H9 (cell line): ENCODE measurements around the gene SCRG1. TPM values are rescaled to one million over a fixed set of nuclear protein-coding genes. Genes with fewer than 3 reads are reported as not detected.

Source experiments
- DNase-seq: peaks from one replicate; pipeline ENCODE4 v3.0.0-alpha.2; 2017
- H2AFZ ChIP-seq: one replicate; pipeline ENCODE4 v1.6.1; 2013; ENCODE audit warnings: mild to moderate bottlenecking, low read length, control low read depth, moderate library complexity
- H2AK5ac ChIP-seq: 2 replicates; pipeline ENCODE4 v1.6.1; 2013; ENCODE audit warnings: low read length, control low read depth, mixed read lengths; ENCODE audit not compliant: insufficient read length
- H2BK120ac ChIP-seq: one replicate; pipeline ENCODE4 v1.6.1; 2013; ENCODE audit warnings: low read depth, mild to moderate bottlenecking, low read length, control low read depth, inconsistent platforms; ENCODE audit not compliant: poor library complexity, severe bottlenecking
- H2BK12ac ChIP-seq: 2 replicates; pipeline ENCODE4 v1.6.1; 2013; ENCODE audit warnings: low read length, control low read depth, mixed read lengths, low read depth; ENCODE audit not compliant: insufficient read length
- H2BK15ac ChIP-seq: 2 replicates; pipeline ENCODE4 v1.6.1; 2013; ENCODE audit warnings: low read depth, low read length, control low read depth
- H2BK20ac ChIP-seq: one replicate; pipeline ENCODE4 v1.6.1; 2013; ENCODE audit warnings: low read depth, mild to moderate bottlenecking, low read length, control low read depth, inconsistent platforms; ENCODE audit not compliant: poor library complexity, severe bottlenecking
- H2BK5ac ChIP-seq: 2 replicates; pipeline ENCODE4 v1.6.1; 2013; ENCODE audit warnings: low read length, control low read depth, mixed read lengths; ENCODE audit not compliant: insufficient read length
- H3K14ac ChIP-seq: 2 replicates; pipeline ENCODE4 v1.6.1; 2013; ENCODE audit warnings: low read length, control low read depth; ENCODE audit not compliant: insufficient read depth
- H3K18ac ChIP-seq: 2 replicates; pipeline ENCODE4 v1.6.1; 2013; ENCODE audit warnings: low read depth, mild to moderate bottlenecking, mixed read lengths, low read length, control low read depth; ENCODE audit not compliant: insufficient read length
- H3K23ac ChIP-seq: 2 replicates; pipeline ENCODE4 v1.6.1; 2013; ENCODE audit warnings: low read length, control low read depth, mixed read lengths, low read depth; ENCODE audit not compliant: insufficient read length
- H3K23me2 ChIP-seq: 2 replicates; pipeline ENCODE4 v1.6.1; 2013; ENCODE audit warnings: low read depth, mild to moderate bottlenecking, mixed read lengths, low read length, control low read depth; ENCODE audit not compliant: insufficient read length, poor library complexity, severe bottlenecking
- H3K27ac ChIP-seq: 2 replicates; pipeline ENCODE4 v1.5.1; 2013; ENCODE audit warnings: low read length, control low read depth, mixed read lengths, low read depth; ENCODE audit not compliant: insufficient read length
- H3K27me3 ChIP-seq: 2 replicates; pipeline ENCODE4 v1.6.1; 2013; ENCODE audit warnings: low read length, control low read depth, inconsistent platforms; ENCODE audit not compliant: insufficient read depth
- H3K4ac ChIP-seq: 2 replicates; pipeline ENCODE4 v1.6.1; 2013; ENCODE audit warnings: low read depth, mild to moderate bottlenecking, control low read depth, inconsistent platforms, low read length, moderate library complexity
- H3K4me1 ChIP-seq: 2 replicates; pipeline ENCODE4 v1.6.1; 2013; ENCODE audit warnings: low read length, control low read depth, inconsistent platforms; ENCODE audit not compliant: insufficient read depth
- H3K4me2 ChIP-seq: 2 replicates; pipeline ENCODE4 v1.6.1; 2013; ENCODE audit warnings: low read length, control low read depth, mixed read lengths; ENCODE audit not compliant: insufficient read length, insufficient read depth
- H3K56ac ChIP-seq: 2 replicates; pipeline ENCODE4 v1.6.1; 2013; ENCODE audit warnings: low read depth, mild to moderate bottlenecking, mixed read lengths, low read length, control low read depth; ENCODE audit not compliant: insufficient read length
- H3K79me1 ChIP-seq: 2 replicates; pipeline ENCODE4 v1.6.1; 2013; ENCODE audit warnings: low read depth, mild to moderate bottlenecking, moderate library complexity, low read length, control low read depth, inconsistent platforms; ENCODE audit not compliant: insufficient read depth, poor library complexity, severe bottlenecking
- H3K79me2 ChIP-seq: 2 replicates; pipeline ENCODE4 v1.6.1; 2013; ENCODE audit warnings: low read length, control low read depth, inconsistent platforms; ENCODE audit not compliant: insufficient read depth
- H3K9ac ChIP-seq: 2 replicates; pipeline ENCODE4 v1.6.1; 2013; ENCODE audit warnings: low read length, control low read depth, mixed read lengths; ENCODE audit not compliant: insufficient read length; ENCODE audit errors: extremely low read depth
- H3K9me3 ChIP-seq: one replicate; pipeline ENCODE4 v1.6.1; 2013; ENCODE audit warnings: low read depth, low read length, inconsistent platforms; ENCODE audit not compliant: control insufficient read depth
- H3T11ph ChIP-seq: one replicate; pipeline ENCODE4 v1.6.1; 2013; ENCODE audit warnings: mild to moderate bottlenecking, low read length, control low read depth, inconsistent platforms
- H4K20me1 ChIP-seq: one replicate; pipeline ENCODE4 v1.6.1; 2013; ENCODE audit not compliant: control insufficient read depth, insufficient read length, insufficient read depth
- H4K5ac ChIP-seq: 2 replicates; pipeline ENCODE4 v1.6.1; 2013; ENCODE audit warnings: low read depth, mild to moderate bottlenecking, mixed read lengths, low read length, control low read depth; ENCODE audit not compliant: insufficient read length
- H4K8ac ChIP-seq: replicated peaks from 2 replicates; pipeline ENCODE4 v1.6.1; 2013; ENCODE audit warnings: low read length, control low read depth, mixed read lengths, low read depth; ENCODE audit not compliant: insufficient read length
- H4K91ac ChIP-seq: 2 replicates; pipeline ENCODE4 v1.6.1; 2013; ENCODE audit warnings: low read depth, mild to moderate bottlenecking, moderate library complexity, mixed read lengths, low read length, control low read depth; ENCODE audit not compliant: insufficient read length
- H3K27ac Mint-ChIP-seq, 3 experiments: 2 replicates in 2 of 3; 3 replicates in 1 of 3; pipeline ENCODE4 v1.8.0; 2020 to 2021; ENCODE audit warnings: mixed read lengths in 3 of 3, mild to moderate bottlenecking in 1 of 3, moderate library complexity in 1 of 3
- H3K27me3 Mint-ChIP-seq: 2 replicates; pipeline ENCODE4 v1.8.0; 2021; ENCODE audit warnings: low read depth, mild to moderate bottlenecking, moderate library complexity, mixed read lengths
- H3K36me3 Mint-ChIP-seq, 3 experiments: 2 replicates in 2 of 3; 3 replicates in 1 of 3; pipeline ENCODE4 v1.8.0; 2020 to 2021; ENCODE audit warnings: low read depth in 3 of 3, mixed read lengths in 3 of 3; ENCODE audit not compliant: insufficient read depth in 1 of 3
- H3K4me1 Mint-ChIP-seq, 2 experiments: 2 replicates each; pipeline ENCODE4 v1.8.0; 2020; ENCODE audit warnings: mixed read lengths in 2 of 2
- H3K4me3 Mint-ChIP-seq, 2 experiments: 2 replicates in 1 of 2; 3 replicates in 1 of 2; pipeline ENCODE4 v1.8.0; 2020 to 2021; ENCODE audit warnings: mild to moderate bottlenecking in 2 of 2, mixed read lengths in 2 of 2, moderate library complexity in 1 of 2
- H3K9me3 Mint-ChIP-seq, 2 experiments: 2 replicates in 1 of 2; 3 replicates in 1 of 2; pipeline ENCODE4 v1.8.0; 2020; ENCODE audit warnings: mild to moderate bottlenecking in 2 of 2, mixed read lengths in 2 of 2, moderate library complexity in 1 of 2
- CTCF ChIP-seq: fragments of 200-600 bp; sonication (generic); conservative IDR thresholded peaks from 3 replicates; pipeline ENCODE4 v1.8.0; 2021; ENCODE audit warnings: antibody characterized with exemption, mild to moderate bottlenecking
- WGBS: extraction: QIAGEN DNeasy Blood & Tissue Kit; methylation state at CpG from one replicate; pipeline ENCODE4 v1.1.7; 2013; ENCODE audit warnings: missing lambda C conversion rate, low lambda C conversion rate, mixed read lengths; ENCODE audit not compliant: insufficient read length; ENCODE audit errors: extremely low coverage; 5-methylcytosine and 5-hydroxymethylcytosine counted together
- total RNA-seq: library from RNA; stranded (reverse); gene quantifications from 2 replicates; pipeline ENCODE4 v1.2.1, GENCODE V29; 2021

The SCRG1 gene
- total RNA-seq, 1 experiment from 2014 or later = not detected

GRCh38 chr4:173410079-173410478, 11.2 kb upstream of the SCRG1 start:
- H3K27ac ChIP-seq = no peak overlapping the region
- no peak for DNase-seq

More at GRCh38 chr4:173410079-173410478, 11.2 kb upstream of the SCRG1 start:
- Histone ChIP-seq H3K27me3 (no peaks in the 10 kb centered on the region), H2AFZ (no peak overlapping the region), H3K23ac (no peak overlapping the region), H3K9me3 (no peaks in the 10 kb centered on the region), H2BK5ac (no peak overlapping the region), H2BK15ac (no peak overlapping the region), H3K4ac (no peak overlapping the region), H3K23me2 (no peaks in the 10 kb centered on the region), H3T11ph (no peak overlapping the region), H3K79me1 (no peaks in the 10 kb centered on the region), H3K4me2 (no peak overlapping the region), H3K79me2 (no peaks in the 10 kb centered on the region), H3K56ac (no peak overlapping the region), H4K91ac (no peak overlapping the region), H2BK12ac (no peak overlapping the region), H3K4me1 (no peaks in the 10 kb centered on the region), H3K9ac (no peak overlapping the region), H3K14ac (no peak overlapping the region), H3K18ac (no peak overlapping the region), H4K5ac (no peak overlapping the region), H2BK20ac (no peak overlapping the region), H2AK5ac (no peak overlapping the region), H4K8ac (no peak overlapping the region), H4K20me1 (no peaks in the 10 kb centered on the region), H2BK120ac (no peak overlapping the region)
- no peaks in the 10 kb centered on the region for H3K9me3 Mint-ChIP-seq
- no peak for TF ChIP-seq CTCF
- no peak overlapping the region for H3K4me3 Mint-ChIP-seq
- no peak overlapping the region for H3K27ac Mint-ChIP-seq
- no peaks in the 10 kb centered on the region for H3K36me3 Mint-ChIP-seq
- no CpG with 5 or more reads among the region's 2 CpGs for WGBS
- no peaks in the 10 kb centered on the region for H3K27me3 Mint-ChIP-seq
- H3K4me1 Mint-ChIP-seq = no peaks in the 10 kb centered on the region
